Measurements from ENCODE around the gene TUBA8.
A peak's percentile ranks its signal among the peaks of the same experiment; 100 is the strongest.

TUBA8 gene

DNA sequence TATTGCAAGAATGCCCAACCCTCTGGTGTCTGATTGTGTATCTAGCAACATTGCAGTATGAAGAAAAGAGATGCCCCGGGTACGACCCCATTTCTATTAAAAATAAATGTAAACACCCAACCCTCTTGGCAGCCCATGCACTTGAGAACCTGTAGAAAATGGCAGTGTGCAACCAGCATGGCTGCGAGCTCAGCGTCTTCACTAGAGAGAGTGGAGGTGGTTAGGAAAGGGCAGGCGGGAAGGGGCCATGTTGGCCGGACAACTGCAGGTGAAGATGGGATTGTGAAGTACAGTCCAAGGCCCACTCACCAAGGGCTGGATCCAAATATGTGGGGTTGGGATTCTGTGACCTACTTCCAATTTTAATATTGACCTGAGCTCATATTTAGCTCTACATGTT, 16.9 kb upstream of the TUBA8 start:
- TF ChIP-seq CREB1 (IDR thresholded peaks at IDR 0.05; ENCODE audit: low read depth) = no peak
- TF ChIP-seq FOXM1 (IDR thresholded peaks at IDR 0.05; ENCODE audit: borderline replicate concordance, low read depth) = no peak
- TF ChIP-seq, protein P1, sequence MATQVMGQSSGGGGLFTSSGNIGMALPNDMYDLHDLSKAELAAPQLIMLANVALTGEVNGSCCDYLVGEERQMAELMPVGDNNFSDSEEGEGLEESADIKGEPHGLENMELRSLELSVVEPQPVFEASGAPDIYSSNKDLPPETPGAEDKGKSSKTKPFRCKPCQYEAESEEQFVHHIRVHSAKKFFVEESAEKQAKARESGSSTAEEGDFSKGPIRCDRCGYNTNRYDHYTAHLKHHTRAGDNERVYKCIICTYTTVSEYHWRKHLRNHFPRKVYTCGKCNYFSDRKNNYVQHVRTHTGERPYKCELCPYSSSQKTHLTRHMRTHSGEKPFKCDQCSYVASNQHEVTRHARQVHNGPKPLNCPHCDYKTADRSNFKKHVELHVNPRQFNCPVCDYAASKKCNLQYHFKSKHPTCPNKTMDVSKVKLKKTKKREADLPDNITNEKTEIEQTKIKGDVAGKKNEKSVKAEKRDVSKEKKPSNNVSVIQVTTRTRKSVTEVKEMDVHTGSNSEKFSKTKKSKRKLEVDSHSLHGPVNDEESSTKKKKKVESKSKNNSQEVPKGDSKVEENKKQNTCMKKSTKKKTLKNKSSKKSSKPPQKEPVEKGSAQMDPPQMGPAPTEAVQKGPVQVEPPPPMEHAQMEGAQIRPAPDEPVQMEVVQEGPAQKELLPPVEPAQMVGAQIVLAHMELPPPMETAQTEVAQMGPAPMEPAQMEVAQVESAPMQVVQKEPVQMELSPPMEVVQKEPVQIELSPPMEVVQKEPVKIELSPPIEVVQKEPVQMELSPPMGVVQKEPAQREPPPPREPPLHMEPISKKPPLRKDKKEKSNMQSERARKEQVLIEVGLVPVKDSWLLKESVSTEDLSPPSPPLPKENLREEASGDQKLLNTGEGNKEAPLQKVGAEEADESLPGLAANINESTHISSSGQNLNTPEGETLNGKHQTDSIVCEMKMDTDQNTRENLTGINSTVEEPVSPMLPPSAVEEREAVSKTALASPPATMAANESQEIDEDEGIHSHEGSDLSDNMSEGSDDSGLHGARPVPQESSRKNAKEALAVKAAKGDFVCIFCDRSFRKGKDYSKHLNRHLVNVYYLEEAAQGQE (IDR thresholded peaks at IDR 0.05; ENCODE audit: low read depth) = no peak
- TF ChIP-seq NFIC (IDR thresholded peaks at IDR 0.05) = no peak
- no peak for TF ChIP-seq CEBPB (IDR thresholded peaks at IDR 0.05)
- TF ChIP-seq, protein P2, sequence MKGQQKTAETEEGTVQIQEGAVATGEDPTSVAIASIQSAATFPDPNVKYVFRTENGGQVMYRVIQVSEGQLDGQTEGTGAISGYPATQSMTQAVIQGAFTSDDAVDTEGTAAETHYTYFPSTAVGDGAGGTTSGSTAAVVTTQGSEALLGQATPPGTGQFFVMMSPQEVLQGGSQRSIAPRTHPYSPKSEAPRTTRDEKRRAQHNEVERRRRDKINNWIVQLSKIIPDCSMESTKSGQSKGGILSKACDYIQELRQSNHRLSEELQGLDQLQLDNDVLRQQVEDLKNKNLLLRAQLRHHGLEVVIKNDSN (IDR thresholded peaks at IDR 0.05) = no peak
- TF ChIP-seq TEAD4 (IDR thresholded peaks at IDR 0.05) = no peak
- no peak for TF ChIP-seq TCF12 (IDR thresholded peaks at IDR 0.05; ENCODE audit: low read depth)
- no peak for TF ChIP-seq YY1 (IDR thresholded peaks at IDR 0.05; ENCODE audit: low read depth)
- TF ChIP-seq EP300 (IDR thresholded peaks at IDR 0.05; ENCODE audit: borderline replicate concordance) = no peak
- TF ChIP-seq, protein P3, sequence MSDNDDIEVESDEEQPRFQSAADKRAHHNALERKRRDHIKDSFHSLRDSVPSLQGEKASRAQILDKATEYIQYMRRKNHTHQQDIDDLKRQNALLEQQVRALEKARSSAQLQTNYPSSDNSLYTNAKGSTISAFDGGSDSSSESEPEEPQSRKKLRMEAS (IDR thresholded peaks at IDR 0.05) = no peak
- TF ChIP-seq ZBTB7A (IDR thresholded peaks at IDR 0.05; ENCODE audit: low read depth) = no peak
- TF ChIP-seq TAF1 (IDR thresholded peaks at IDR 0.05; ENCODE audit: low read depth) = no peak
- no peak for TF ChIP-seq EGR1 (IDR thresholded peaks at IDR 0.05)

DNA sequence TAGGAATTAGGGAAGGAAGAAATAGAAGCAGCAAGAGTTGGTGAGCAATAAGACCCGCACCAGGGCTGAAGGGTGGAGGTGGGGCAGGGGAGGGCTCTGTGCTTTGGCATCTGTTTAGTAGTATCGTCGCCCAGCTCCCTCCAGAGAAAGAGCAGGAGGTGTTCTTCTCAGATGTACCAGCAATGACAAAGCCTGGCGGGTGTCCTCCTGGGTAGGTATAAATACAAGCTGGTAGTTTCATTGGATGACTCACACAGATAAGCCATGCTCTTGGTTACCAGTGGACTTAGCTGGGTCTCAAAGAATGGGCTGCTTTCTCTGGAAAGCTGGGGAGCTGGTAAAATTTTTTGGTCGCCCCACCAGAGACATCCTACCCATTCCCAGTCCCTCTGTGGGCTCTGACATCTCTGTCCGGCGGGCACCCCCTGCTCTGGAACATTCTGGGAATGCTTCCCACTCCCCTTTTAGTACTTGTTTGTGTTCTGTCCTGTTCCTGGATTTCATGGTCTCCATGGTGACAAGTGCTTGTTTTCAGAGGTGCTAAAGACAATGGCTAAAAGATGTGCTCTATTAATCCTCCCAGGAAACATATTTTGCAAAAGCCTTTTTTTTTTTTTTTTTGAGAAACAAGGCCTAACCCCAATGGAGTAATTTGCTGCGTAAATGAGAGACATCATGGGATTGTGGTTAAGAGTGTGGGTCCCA, 15.4 kb upstream of the TUBA8 start:
- TF ChIP-seq YY1 (IDR thresholded peaks at IDR 0.05; ENCODE audit: low read depth) (no peak), FOXM1 (IDR thresholded peaks at IDR 0.05; ENCODE audit: borderline replicate concordance, low read depth) (no peak), NFIC (IDR thresholded peaks at IDR 0.05) (no peak)

DNA sequence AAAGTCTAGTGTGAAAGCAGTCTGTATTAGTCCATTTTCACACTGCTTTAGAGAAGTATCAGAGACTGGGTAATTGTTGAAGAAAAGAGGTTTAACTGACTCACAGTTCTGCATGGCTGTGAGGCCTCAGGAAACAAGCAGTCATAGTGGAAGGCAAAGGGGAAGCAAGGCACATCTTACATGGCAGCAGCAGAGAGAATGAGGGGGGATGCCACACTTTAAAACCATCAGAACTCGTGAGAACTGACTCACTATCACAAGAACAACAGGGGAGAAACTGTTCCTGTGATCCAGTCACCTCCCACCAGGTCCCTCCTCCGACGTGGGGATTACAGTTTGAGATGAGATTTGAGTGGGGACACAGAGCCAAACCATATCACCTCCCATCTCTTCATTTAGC, 13.8 kb upstream of the TUBA8 start:
- no peak for TF ChIP-seq EP300 (IDR thresholded peaks at IDR 0.05; ENCODE audit: borderline replicate concordance)
- no peak for TF ChIP-seq TAF1 (IDR thresholded peaks at IDR 0.05; ENCODE audit: low read depth)
- no peak for TF ChIP-seq TCF12 (IDR thresholded peaks at IDR 0.05; ENCODE audit: low read depth)
- TF ChIP-seq, protein P3 (IDR thresholded peaks at IDR 0.05) = no peak

DNA sequence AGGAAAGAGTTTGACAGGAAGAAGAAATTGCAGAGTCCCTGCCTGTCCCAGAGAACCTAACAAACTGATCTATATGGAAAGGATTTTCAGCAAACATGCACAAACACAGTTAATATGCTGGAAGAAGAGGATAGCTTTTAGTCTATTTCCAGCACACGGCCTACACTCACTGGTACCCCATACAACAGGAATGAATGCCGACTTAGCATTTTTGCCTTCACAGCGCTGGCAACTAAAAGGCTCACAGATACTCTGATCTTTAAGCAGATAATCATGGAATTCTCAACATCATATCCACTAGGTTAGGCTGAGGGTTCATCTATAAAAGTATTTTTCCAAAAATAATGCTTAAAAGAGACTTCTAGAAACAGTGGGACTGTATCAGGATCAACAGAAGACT, 9.8 kb upstream of the TUBA8 start:
- TF ChIP-seq FOXM1 (IDR thresholded peaks at IDR 0.05; ENCODE audit: borderline replicate concordance, low read depth) (no peak), EGR1 (IDR thresholded peaks at IDR 0.05) (no peak), TEAD4 (IDR thresholded peaks at IDR 0.05) (no peak), CREB1 (IDR thresholded peaks at IDR 0.05; ENCODE audit: low read depth) (no peak), YY1 (IDR thresholded peaks at IDR 0.05; ENCODE audit: low read depth) (no peak), TAF1 (IDR thresholded peaks at IDR 0.05; ENCODE audit: low read depth) (no peak), NFIC (IDR thresholded peaks at IDR 0.05) (no peak), TCF12 (IDR thresholded peaks at IDR 0.05; ENCODE audit: low read depth) (no peak), RAD21 (IDR thresholded peaks at IDR 0.05; ENCODE audit: low read depth) (no peak)
- TF ChIP-seq, protein P2 (IDR thresholded peaks at IDR 0.05) = no peak

DNA sequence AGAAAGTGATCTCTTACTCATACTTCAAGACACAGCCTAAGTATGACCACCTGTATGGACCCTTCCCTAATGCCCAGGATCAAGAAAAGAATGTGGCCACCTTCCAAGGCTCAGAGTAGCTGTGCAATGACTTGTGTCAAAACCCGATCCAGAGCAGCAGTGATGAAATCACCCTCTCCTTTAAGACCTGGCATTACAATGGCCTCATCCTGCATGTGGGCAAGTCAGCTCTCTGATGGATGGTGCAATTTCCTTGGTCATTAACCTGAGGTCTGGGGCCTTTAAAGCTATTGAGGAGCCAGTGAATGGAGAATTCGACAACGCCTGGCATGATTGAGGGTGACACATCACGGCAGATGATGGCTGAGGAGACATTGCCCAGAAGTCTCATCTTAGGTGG, 9.1 kb upstream of the TUBA8 start:
- no peak; the same call in 1 of the 2 replicates for TF ChIP-seq EP300 (IDR thresholded peaks at IDR 0.05; ENCODE audit: borderline replicate concordance)
- TF ChIP-seq FOXM1 (IDR thresholded peaks at IDR 0.05; ENCODE audit: borderline replicate concordance, low read depth) = no peak
- TF ChIP-seq NFIC (IDR thresholded peaks at IDR 0.05) = no peak; the same call in 1 of the 2 replicates
- peak; percentile 16 for TF ChIP-seq TEAD4 (IDR thresholded peaks at IDR 0.05)
- TF ChIP-seq, protein P1 (IDR thresholded peaks at IDR 0.05; ENCODE audit: low read depth) = no peak
- peak; percentile 86 for TF ChIP-seq CEBPB (IDR thresholded peaks at IDR 0.05)
- no peak for TF ChIP-seq YY1 (IDR thresholded peaks at IDR 0.05; ENCODE audit: low read depth)
- no peak for TF ChIP-seq RAD21 (IDR thresholded peaks at IDR 0.05; ENCODE audit: low read depth)
- TF ChIP-seq ZBTB7A (IDR thresholded peaks at IDR 0.05; ENCODE audit: low read depth) = no peak
- TF ChIP-seq, protein P3 (IDR thresholded peaks at IDR 0.05) = 0 out of 2 replicates have a peak, but pooled peaks have one; percentile 65
- TF ChIP-seq CREB1 (IDR thresholded peaks at IDR 0.05; ENCODE audit: low read depth) = no peak
- TF ChIP-seq TCF12 (IDR thresholded peaks at IDR 0.05; ENCODE audit: low read depth) = no peak; the same call in 1 of the 2 replicates
- no peak for TF ChIP-seq TAF1 (IDR thresholded peaks at IDR 0.05; ENCODE audit: low read depth)
- TF ChIP-seq EGR1 (IDR thresholded peaks at IDR 0.05) = no peak
- TF ChIP-seq, protein P2 (IDR thresholded peaks at IDR 0.05) = no peak
